Measurements from ENCODE around the gene NASP. TPM values are rescaled to one million over a fixed set of nuclear protein-coding genes. Genes with fewer than 3 reads are reported as not detected.

Gene NASP
- total and polyA plus RNA-seq, 2 of the 13 experiments (the other 11 are each of a cell fraction or from before 2014, with no cell fraction given): 132 to 256 TPM

- no peak for TF ChIP-seq ZNF10 (CRISPR knock-in tag; IDR thresholded peaks at IDR 0.05; ENCODE audit: borderline replicate concordance, low read depth)
- TF ChIP-seq NFIC (IDR thresholded peaks at IDR 0.05; ENCODE audit: low read length): no peak
- no peak for TF ChIP-seq ZBTB38 (CRISPR knock-in tag; IDR thresholded peaks at IDR 0.05)
- TF ChIP-seq POGZ (CRISPR knock-in tag; IDR thresholded peaks at IDR 0.05): peak; percentile 73
- TF ChIP-seq CEBPG (CRISPR knock-in tag; IDR thresholded peaks at IDR 0.05): peak; percentile 95
- peak; percentile 71 for TF ChIP-seq HDAC1 (CRISPR knock-in tag; IDR thresholded peaks at IDR 0.05)
- TF ChIP-seq KDM6A (CRISPR knock-in tag; IDR thresholded peaks at IDR 0.05; ENCODE audit: low read depth): peak; percentile 83
- TF ChIP-seq KDM5B (CRISPR knock-in tag; IDR thresholded peaks at IDR 0.05; ENCODE audit: borderline replicate concordance): no peak
- no peak for TF ChIP-seq ZNF878 (CRISPR knock-in tag; IDR thresholded peaks at IDR 0.05)
- TF ChIP-seq ZNF337 (CRISPR knock-in tag; IDR thresholded peaks at IDR 0.05; ENCODE audit: borderline replicate concordance, low read depth): no peak
- TF ChIP-seq ZNF569 (CRISPR knock-in tag; IDR thresholded peaks at IDR 0.05; ENCODE audit: borderline replicate concordance): no peak
- TF ChIP-seq ZSCAN21 (CRISPR knock-in tag; IDR thresholded peaks at IDR 0.05; ENCODE audit: borderline replicate concordance): no peak
- no peak for TF ChIP-seq DMTF1 (CRISPR knock-in tag; IDR thresholded peaks at IDR 0.05)
- TF ChIP-seq TBX2 (CRISPR knock-in tag; IDR thresholded peaks at IDR 0.05; ENCODE audit: borderline replicate concordance): peak; percentile 51; the same call in 1 of the 2 replicates
- no peak for TF ChIP-seq MAF1 (CRISPR knock-in tag; IDR thresholded peaks at IDR 0.05; ENCODE audit: borderline replicate concordance)
- no peak for TF ChIP-seq MXD1 (CRISPR knock-in tag; IDR thresholded peaks at IDR 0.05)
- TF ChIP-seq DNMT3B (CRISPR knock-in tag; conservative IDR thresholded peaks at IDR 0.05): no peak
- TF ChIP-seq ZNF441 (CRISPR knock-in tag; IDR thresholded peaks at IDR 0.05; ENCODE audit: borderline replicate concordance): 0 out of 2 replicates have a peak, but pooled peaks have one; percentile 57
- no peak for TF ChIP-seq RARG (CRISPR knock-in tag; IDR thresholded peaks at IDR 0.05; ENCODE audit: low read depth)
- peak; percentile 50; the same call in 1 of the 2 replicates for TF ChIP-seq ZNF788 (CRISPR knock-in tag; IDR thresholded peaks at IDR 0.05; ENCODE audit: borderline replicate concordance)
- TF ChIP-seq RXRB (CRISPR knock-in tag; IDR thresholded peaks at IDR 0.05; ENCODE audit: borderline replicate concordance): peak; percentile 78
- TF ChIP-seq ZNF672 (CRISPR knock-in tag; IDR thresholded peaks at IDR 0.05): no peak
- TF ChIP-seq ZNF256 (CRISPR knock-in tag; conservative IDR thresholded peaks at IDR 0.05): no peak
- no peak for TF ChIP-seq SATB2 (CRISPR knock-in tag; IDR thresholded peaks at IDR 0.05)
- TF ChIP-seq ARHGAP35 (CRISPR knock-in tag; IDR thresholded peaks at IDR 0.05; ENCODE audit: borderline replicate concordance): no peak
- no peak for TF ChIP-seq MTF2 (CRISPR knock-in tag; IDR thresholded peaks at IDR 0.05; ENCODE audit: borderline replicate concordance)
- TF ChIP-seq DDIT3 (CRISPR knock-in tag; IDR thresholded peaks at IDR 0.05): no peak
- no peak for TF ChIP-seq ZNF567 (CRISPR knock-in tag; IDR thresholded peaks at IDR 0.05; ENCODE audit: borderline replicate concordance)
- TF ChIP-seq FOXC1 (CRISPR knock-in tag; IDR thresholded peaks at IDR 0.05; ENCODE audit: borderline replicate concordance): no peak
- TF ChIP-seq NFKB2 (CRISPR knock-in tag; IDR thresholded peaks at IDR 0.05; ENCODE audit: borderline replicate concordance): no peak
- peak; percentile 25 for TF ChIP-seq ELF1 (CRISPR knock-in tag; IDR thresholded peaks at IDR 0.05)
Observed at GRCh38 chr1:45542591-45542990, 41.2 kb upstream of the NASP start (continued).

Data from HepG2 (cell line).